GM18868 (cell line): ENCODE measurements around the gene EDIL3.
A peak's percentile ranks its signal among the peaks of the same experiment; 100 is the strongest.
"Not testable (repeated sequence)": the region's sequence is repeated elsewhere in the genome, so short reads cannot be mapped to it uniquely, and the experiment has no call there.

Source experiments
- ATAC-seq: cut with Tn5 transposase; IDR thresholded peaks from one replicate; pipeline ENCODE4 v1.9.1; 2021; ENCODE audit warnings: mild to moderate bottlenecking, moderate library complexity; ENCODE audit not compliant: unreplicated experiment

The EDIL3 gene

GRCh38 chr5:84303315-84303714 lies 81.4 kb downstream of the EDIL3 start:
- no peak for ATAC-seq

- ATAC-seq: no peak
Measured at GRCh38 chr5:84301535-84301934, 83.1 kb downstream of the EDIL3 start.

GRCh38 chr5:84299959-84300358 lies 84.7 kb downstream of the EDIL3 start:
- no peak for ATAC-seq

GRCh38 chr5:84298628-84299027 lies 86.1 kb downstream of the EDIL3 start:
- ATAC-seq: no peak

GRCh38 chr5:84297641-84298040 lies 87.0 kb downstream of the EDIL3 start:
- ATAC-seq: not testable (repeated sequence)

- no peak for ATAC-seq
Measured at GRCh38 chr5:84292788-84293653, 91.7 kb downstream of the EDIL3 start.

- no peak for ATAC-seq
Measured at GRCh38 chr5:84292000-84292642, 92.6 kb downstream of the EDIL3 start.

GRCh38 chr5:84290673-84291072 lies 94.0 kb downstream of the EDIL3 start:
- no peak for ATAC-seq

GRCh38 chr5:84290161-84290560 lies 94.5 kb downstream of the EDIL3 start:
- no peak for ATAC-seq

- ATAC-seq: peak; percentile 96
Measured at GRCh38 chr5:84287951-84288350, 96.7 kb downstream of the EDIL3 start.

GRCh38 chr5:84286662-84287061 lies 98.0 kb downstream of the EDIL3 start:
- no peak for ATAC-seq

GRCh38 chr5:84285641-84286637 lies 98.7 kb downstream of the EDIL3 start:
- no peak for ATAC-seq

- ATAC-seq: no peak
Measured at GRCh38 chr5:84281383-84281782, 103.3 kb downstream of the EDIL3 start.

- ATAC-seq: no peak
Measured at GRCh38 chr5:84279234-84279633, 105.4 kb downstream of the EDIL3 start.

GRCh38 chr5:84275609-84276008 lies 109.1 kb downstream of the EDIL3 start:
- no peak for ATAC-seq

- peak; percentile 70 for ATAC-seq
Measured at GRCh38 chr5:84274585-84275468, 109.9 kb downstream of the EDIL3 start.

- peak; percentile 55 for ATAC-seq
Measured at GRCh38 chr5:84273517-84273883, 111.2 kb downstream of the EDIL3 start.

GRCh38 chr5:84272771-84273516 lies 111.7 kb downstream of the EDIL3 start:
- ATAC-seq: no peak

- no peak for ATAC-seq
Measured at GRCh38 chr5:84265739-84266550, 118.7 kb downstream of the EDIL3 start.
